ENCODE results near the gene ADAMTS17.

The ADAMTS17 gene

DNA sequence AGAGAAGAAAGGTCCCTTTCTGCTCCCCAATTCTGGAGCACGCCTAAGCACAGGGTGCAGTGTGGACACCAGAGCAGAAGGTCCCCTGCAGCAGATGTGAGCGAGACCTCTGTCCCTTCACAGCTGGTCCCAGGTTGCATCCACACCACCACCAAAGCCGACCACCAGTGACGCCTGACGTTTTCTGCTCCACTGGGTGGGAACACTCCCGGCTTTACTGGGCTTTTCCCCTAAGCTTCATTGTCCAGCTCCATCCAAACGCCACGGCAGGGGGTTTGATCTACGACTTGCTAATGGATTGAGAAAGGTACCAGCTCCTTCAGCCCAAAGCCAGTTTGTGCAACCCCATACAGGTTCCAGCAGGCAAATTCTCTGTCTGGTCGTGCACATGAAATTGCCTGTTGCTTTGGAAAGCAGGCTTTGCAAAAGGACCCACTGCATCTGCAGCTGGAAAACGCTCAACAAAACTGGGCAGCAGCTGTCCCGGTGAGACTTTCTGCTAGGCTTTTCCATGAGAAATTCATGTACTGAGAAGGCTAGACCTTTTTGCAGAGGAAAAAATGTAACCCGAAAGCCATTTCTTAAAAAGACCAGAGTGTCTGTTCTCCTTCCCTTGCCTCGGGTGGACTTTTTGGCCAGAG lies 31.1 kb downstream of the ADAMTS17 start:
- DNase-seq (ENCODE audit: low read depth) = no peak

DNA sequence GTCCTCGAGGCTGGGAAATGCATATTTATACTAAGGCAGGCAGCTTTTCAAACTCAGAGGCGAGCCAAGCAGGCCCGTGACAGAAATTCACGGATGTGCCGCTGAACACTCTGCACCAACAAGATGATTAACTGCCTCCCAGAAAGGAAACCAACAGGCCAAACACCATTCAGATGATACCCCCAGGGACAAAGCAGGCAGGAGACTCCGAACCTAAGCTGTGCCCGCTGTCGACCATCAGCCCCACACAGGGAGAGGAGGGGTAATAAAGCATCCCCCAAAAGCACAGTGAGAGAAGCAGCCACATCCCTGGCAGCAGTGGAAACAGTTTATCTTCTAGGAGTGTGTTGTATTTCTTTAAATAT lies 31.8 kb downstream of the ADAMTS17 start:
- no peak for DNase-seq (ENCODE audit: low read depth)

DNA sequence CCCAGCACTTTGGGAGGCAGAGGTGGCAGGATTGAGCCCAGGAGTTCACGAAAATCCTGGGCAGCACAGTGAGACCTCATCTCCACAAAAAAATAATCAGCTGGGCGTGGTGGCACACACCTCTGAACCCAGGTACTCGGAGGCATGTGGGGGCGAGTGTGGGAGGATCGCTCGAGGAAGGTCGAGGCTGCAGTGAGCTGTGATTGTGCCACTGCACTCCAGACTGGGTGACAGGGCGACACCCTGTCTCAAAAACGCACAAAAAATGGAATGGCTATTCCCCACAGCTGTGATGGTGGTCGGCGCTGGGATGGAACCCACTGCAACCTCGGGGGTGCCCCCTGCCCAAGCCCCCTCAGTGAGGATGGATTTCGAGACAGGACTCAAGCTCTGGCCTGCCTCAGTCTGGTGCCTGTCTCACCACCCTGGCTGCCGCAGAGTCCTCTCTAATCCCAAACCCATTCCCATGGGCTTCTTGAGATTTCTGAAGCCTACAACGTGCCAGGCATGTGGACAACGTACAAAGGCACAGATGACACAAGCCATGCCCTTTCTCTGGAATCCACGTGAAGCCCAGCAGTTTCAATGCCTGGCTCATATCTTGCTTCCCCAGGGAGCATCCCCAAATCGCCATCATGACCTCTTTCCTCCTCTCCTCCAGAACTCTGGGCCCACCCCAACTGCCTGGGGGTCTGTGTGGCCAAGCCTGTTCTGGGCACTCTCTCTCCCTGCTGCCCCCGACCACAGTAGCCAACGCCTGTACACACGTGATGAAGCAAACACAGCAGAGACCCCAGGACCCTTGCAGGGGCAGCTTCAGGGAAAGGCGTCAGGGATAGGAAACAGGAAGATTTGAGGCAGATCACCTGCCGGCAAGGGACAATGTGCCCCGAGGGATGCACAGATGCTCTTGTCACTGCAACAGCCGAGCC lies 32.4 kb downstream of the ADAMTS17 start:
- DNase-seq (ENCODE audit: low read depth) = no peak

DNA sequence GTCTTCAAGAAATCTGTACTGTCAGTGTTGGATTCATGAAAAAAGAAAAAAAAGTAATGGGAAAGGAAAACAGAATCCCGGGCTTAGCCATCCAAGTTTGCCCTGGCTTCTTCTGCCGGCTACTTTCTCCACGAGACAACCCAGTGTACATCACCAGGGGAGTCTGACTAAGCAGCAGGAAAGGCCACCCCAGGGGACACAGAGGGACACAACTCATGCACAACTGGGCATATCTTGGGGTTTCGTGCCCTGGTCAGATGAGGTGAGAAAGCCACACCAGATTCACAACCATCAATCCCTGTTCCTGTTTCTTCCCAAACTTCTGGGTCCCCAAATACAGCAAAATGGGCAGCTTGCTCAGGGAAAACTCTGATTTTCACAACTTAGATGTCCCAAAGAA lies 33.2 kb downstream of the ADAMTS17 start:
- DNase-seq (ENCODE audit: low read depth) = no peak

DNA sequence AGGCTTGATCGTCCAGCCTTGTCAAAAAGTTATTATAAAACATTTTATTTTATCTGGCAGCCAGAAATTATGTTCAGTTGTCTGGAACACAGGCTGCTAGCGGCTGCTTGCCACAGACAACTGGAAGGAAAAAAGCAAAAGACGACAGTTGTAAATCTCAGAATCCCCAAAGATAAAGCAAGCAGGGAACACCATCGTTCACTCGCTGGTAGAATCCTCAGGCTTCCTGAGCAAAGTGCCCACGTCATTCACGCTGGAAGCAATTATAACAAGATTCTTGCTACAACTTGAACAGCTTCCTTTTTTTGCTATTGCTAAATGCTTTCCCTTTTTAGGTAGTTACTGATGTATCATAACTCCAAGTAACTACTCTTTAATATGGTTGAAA lies 33.6 kb downstream of the ADAMTS17 start:
- DNase-seq (ENCODE audit: low read depth) = no peak

DNA sequence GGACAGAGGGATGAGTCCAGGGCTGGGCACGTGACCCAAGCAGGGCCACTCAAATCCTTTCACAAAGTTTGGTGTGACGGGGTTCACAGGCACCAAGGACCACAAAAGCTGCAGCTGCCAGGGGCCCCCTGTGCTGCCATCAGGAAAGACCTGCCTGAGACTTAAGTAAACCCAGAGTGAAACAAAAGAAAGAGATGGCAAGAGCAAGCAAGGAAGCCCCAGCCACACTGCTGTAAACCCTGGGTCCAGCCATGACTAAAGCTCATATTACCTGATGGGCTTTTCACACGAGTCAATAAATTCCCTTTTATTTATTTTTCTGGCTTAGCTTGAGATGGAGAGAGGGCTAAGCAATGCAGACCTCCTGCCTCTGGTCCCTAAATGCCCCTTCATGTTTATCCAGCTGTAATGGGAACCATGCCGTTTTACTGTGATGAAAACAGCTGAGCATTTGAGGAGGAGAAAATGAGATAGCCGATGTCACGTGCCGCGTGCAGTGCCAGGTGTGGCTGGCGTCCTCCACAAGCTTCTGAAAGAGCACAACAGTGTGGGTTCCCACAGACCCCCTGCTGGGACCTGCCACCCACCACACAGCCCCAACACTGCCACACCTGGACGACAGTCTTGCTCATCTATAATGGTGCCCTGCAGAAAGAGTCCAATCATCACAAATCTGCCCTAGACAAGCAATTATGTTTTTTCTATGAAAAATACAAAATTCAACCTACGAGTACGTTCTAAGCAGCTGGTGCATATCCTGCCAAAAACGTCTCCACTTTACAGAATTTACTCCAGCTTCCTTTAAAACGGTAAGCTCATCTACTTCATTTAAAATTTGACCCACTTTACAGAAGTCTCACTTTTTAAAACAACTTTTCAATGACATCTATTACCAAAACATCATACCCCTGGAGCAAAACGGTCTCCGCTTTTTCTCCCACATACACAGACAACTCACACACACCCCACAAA lies 34.2 kb downstream of the ADAMTS17 start:
- DNase-seq (ENCODE audit: low read depth) = no peak

DNA sequence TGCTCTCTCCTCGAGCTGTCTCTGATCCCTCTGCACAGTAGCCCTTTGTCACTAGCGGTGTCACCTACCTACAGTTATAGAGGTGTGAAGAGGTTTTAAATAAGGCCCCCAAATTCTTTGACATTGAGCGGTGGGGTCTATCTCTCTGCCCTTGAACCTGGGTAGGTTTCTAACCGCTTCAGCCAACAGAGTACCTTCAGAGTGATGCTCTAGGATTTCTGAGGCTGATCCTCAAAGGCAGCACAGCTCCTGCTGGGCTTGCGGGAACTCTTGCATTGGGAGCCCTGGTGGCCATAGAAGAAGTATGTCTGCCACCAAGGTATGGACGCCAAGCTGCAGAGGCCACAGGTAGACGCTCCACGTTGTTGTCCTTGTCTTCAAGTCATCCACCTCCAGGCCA lies 35.7 kb downstream of the ADAMTS17 start:
- DNase-seq (ENCODE audit: low read depth) = no peak

DNA sequence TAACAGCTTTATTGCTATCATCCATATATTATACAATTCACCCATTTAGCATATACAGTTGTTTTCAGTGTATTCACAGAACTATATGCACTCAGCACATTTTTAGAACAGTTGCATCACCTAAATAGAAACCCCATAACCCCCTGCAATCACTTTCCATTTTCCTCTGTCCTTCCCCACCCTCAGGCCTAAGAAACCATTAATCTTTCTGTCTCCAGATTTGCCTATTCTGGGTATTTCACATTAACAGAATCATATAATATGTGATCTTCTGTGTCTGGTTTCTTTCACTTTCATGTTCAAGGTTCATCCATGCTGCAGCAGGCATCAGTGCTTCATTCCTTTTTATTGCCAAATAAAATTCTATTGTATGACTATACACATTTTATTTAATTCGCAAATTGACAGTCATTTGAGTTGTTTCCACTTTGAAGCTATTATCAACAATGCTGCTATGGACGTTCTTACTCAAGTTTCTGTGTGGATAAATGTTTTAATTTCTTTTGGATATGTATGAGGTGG lies 39.8 kb downstream of the ADAMTS17 start:
- DNase-seq (ENCODE audit: low read depth) = no peak

DNA sequence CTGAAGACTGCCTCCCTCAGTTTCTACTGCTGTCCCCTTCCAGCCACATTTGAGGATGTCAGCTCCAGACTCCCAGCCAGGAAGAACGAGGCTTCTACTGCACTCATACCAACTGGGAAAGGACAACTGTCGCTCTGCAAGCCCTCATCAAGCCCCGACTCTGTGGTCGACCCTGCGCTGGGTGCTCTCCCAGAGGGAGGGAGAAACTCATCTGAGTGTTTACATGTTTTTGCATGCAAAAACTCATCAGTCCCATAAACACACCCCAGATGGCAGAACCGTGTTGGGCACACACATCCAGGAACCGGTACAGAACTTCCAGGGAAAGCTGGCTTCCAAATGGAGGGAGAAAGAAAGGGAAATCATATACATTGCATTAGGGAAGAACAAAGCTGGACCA lies 43.5 kb downstream of the ADAMTS17 start:
- DNase-seq (ENCODE audit: low read depth) = no peak

DNA sequence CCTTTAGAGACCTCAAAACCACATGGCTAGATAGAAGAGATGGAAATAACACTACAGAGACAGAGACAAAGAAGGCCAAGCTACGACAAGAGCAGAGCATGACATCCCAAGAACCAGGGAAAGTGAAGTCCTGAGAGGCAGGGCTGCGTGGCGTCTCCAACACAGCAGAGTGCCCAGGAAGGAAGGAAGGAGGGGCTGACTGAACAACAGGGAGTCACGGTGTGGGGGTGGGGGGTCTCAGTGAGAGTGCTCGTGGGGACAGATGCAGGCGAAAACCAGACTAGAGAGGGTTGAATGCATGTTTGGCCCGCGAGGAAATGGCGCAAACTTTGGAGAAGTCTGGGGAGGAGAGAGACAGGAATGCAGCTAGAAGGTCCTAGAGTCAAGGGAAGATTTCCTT lies 44.0 kb downstream of the ADAMTS17 start:
- DNase-seq (ENCODE audit: low read depth) = no peak

DNA sequence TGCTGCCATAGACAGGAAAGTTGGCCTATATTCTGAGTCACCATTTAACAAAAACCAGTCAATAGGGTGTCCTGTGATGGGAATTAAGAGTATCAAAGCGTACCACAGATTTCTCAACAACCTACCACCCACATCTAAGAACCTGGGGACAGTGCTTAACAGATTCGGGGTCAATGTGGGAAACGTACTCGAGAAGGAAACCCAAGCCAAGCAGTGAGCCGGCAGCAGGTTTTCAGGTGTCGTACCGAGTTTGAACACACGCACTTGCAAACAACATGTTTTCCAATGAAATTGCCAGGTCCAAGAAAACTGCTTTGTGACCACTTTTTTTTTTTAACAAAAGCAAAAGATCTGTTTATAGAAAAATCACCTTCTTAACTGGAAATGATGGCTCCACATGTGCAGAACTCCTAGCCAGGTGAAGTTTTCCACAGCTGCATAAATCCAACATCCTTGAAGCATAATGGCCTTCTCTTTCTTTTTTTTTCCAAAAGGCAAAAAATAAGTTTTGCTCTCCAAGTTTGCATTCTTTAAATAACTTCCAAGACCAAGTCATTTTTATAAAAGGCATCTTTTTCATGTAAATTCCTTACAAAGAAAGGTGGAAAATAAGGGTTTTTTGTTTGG lies 45.7 kb downstream of the ADAMTS17 start:
- no peak for DNase-seq (ENCODE audit: low read depth)

DNA sequence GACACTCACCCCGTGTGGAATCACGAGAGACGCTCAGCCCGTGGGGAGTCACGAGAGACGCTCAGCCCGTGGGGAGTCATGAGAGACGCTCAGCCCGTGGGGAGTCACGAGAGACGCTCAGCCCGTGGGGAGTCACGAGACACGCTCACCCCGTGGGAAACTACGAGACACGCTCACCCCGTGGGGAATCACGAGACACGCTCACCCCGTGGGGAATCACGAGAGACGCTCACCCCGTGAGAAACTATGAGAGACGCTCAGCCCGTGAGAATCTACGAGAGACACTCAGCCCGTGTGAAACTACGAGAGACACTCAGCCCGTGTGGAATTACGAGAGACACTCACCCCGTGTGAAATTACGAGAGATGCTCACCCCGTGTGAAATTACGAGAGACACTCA lies 49.8 kb downstream of the ADAMTS17 start:
- no peak for DNase-seq (ENCODE audit: low read depth)

DNA sequence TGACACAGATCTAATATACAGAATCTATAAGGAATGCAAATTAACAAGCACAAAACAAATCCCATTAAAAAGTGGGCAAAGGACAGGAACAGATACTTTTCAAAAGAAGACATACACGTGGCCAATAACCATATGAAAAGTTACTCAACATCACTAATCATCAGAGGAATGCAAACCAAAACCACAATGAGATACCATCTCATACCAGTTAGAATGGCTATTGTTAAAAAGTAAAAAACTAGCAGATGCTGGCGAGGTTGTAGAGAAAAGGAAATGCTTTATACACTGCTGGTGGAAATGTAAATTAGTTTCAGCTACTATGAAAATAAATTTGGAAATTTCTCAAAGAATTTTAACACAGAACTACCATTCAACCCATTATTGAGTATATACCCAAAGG lies 50.7 kb downstream of the ADAMTS17 start:
- DNase-seq (ENCODE audit: low read depth) = no peak

DNA sequence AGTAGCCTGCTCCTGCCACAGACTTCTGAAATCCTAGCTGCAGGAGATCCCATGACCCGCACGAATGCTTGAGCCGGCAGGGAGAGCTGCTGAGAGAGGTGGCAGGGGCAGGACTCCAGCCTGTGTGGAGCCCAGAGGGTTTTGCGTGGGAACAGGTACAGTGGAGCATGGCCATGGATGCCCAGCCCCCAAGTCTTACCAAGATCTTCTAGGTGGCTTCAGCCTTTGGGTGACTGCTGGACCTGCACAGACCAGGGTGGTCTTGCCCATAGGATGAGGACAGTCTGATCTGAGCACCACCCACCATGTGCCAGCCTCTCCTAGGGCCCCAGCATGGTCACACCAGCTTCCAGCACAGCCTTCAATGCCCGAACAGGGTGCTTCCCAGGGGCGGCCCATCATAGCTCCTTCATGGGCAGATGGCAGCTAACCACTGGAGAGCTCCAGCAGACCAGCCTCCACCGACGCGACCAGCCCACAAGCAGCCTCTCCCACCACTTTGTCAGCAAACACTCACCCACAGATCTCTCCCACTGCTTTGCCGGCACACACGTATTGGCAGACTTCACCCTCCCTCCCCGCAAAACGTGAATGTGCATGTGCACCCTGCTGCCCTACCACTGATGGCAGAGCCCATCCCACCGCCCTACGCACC lies 56.0 kb downstream of the ADAMTS17 start:
- DNase-seq (ENCODE audit: low read depth) = no peak

DNA sequence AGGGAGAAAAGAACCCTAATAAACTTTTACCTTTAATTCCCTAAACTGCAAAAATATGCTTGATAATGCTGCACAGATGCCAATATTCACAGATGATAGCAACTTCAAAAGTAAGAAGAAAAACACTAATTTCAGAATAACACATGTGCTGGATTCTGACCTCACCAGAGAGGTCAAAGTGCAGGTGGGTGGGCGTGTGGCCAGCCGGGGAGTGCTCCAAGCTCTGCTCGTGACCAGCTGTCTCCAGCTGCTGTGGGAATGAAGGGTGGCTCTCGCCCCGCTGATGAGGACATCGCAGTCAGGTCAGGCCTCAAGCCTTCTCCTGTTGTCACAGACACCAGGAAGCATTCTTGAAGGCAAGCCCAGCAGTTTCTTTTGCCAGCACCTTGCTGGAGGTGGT lies 57.1 kb downstream of the ADAMTS17 start:
- no peak for DNase-seq (ENCODE audit: low read depth)

DNA sequence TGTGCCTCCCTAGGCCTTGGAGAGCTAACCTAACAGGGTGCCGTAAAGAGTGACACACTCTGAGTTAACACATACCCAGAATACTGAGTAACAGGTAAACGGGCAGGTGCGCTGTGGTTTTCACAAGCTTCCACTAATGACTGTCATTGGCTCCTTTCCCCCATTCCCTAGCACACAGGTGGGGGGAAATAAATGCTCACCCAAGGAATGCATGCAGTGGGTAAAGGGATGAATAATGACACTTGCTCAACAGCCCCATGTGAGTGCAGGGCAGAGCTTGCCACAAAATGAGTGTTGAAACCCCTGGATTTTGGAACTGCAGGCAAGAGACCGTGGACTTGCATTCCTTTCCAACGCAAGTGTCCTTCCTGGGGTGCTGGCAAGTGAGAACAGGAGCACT lies 57.6 kb downstream of the ADAMTS17 start:
- DNase-seq (ENCODE audit: low read depth) = no peak

DNA sequence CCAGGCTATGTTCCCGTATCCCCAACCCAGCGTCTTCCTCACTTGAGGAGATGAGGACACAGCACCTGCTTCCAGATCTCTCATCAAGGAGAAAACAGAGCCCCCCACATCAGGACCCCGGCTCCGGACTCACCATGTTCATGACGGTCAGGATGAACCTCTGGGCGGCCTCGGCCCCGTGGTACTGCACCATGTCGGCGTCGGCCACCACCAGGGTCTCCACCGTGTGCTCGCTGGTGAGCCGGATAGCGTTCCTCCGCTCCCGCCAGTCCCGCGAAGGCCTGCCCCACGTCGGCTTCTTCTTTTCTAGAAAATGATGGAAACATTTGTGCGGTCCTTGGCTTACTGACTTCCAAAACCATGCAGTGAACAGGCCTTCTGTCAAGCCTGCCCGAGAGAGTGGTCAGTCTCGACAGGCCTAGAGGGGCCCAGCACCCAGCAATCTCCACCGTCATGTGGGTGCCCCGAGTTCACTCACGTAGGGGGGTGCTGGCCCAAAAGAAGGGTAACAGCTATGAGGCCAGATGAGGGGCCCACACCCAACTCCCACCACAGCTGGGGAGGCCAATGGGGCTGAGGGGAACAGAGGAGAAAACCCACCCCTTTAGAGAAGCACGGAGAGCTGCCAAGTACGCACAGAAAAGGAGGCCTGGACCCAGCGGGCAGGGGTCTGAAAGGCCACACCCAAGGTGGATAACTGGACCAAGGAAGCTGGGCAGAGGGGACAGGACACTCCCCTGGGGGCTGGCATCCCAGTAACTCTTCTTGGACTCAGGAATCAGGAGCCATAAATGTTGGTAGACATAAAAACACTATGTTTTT lies 60.5 kb downstream of the ADAMTS17 start:
- no peak for DNase-seq (ENCODE audit: low read depth)

DNA sequence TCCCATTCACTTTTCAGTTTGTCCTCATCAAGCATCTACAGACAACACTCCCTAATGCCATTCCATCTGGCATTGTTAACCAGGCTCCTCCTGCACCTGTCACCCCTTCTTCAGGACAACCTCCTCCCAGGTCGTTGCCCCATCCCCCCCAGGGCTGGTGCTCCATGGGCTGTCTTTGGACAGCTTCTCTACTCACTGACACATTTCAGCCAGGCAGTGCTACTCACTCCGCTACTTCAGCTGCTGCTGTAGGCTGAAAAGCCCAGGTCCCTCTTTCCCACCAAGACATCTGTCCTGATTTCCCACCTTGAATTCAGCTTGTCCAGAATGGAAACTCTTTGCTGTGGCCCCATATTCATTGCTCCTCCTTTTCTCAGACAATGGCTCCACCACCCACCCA lies 61.9 kb downstream of the ADAMTS17 start:
- no peak for DNase-seq (ENCODE audit: low read depth)

DNA sequence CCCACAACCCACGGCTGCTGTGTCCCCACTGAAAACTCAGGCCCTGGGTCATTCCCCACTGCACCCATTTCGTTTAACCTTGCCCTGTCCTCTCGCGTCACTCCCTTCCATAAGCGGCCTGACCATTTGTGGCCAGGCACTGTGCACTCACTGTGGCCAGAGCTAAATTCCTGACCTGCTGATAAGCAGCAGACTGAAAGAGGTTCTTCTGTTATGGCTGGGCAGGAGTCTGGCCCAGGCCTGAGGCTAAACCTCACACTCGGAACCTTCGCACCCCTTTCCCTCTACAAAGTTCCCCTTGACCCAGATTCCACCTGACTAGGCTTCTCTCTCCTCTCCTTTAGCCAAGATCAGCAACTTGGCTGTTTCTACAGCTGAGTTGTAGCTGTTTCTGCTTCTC lies 62.3 kb downstream of the ADAMTS17 start:
- DNase-seq (ENCODE audit: low read depth) = no peak

DNA sequence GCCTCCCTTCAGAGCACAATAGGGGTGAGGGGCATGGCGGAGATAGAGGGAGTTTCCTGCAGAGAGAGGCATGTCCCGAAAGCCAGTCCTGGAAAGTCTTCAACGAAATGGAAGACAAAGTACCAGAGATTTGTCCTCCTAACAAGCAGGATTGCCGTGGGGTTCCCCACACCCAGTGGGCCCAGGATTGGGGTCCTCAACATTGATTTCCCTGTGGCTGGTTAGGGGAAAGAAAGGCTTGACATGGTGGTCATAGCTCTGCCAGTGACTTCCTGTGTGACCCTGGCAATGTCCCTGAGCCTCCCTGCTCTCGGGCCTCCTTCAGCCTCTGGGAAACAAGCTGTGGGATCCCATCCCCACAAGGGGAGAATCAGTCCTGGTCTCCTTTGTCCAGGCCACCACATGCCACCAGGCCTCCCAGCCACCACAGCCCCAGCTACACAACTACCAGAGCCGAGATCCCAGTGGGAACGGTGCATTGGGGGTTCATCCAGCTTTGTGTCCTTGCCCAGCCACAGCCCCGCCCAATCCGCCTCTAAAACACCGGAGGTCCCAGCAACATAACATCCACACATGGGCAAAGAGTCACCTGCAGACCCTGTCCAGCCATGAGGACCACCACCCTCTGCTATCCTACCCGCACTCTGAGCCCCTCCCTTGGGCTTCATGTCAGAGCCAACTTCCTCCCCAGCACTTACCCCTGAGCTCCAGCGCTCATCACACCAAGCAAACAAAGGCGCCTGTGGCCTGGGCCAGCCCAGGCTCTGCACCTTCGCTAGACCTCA lies 63.0 kb downstream of the ADAMTS17 start:
- no peak for DNase-seq (ENCODE audit: low read depth)

Data from GM04503 (cell line).